ENCODE results near the gene SKAP2.
A peak's percentile ranks its signal among the peaks of the same experiment; 100 is the strongest.

The SKAP2 gene

DNA sequence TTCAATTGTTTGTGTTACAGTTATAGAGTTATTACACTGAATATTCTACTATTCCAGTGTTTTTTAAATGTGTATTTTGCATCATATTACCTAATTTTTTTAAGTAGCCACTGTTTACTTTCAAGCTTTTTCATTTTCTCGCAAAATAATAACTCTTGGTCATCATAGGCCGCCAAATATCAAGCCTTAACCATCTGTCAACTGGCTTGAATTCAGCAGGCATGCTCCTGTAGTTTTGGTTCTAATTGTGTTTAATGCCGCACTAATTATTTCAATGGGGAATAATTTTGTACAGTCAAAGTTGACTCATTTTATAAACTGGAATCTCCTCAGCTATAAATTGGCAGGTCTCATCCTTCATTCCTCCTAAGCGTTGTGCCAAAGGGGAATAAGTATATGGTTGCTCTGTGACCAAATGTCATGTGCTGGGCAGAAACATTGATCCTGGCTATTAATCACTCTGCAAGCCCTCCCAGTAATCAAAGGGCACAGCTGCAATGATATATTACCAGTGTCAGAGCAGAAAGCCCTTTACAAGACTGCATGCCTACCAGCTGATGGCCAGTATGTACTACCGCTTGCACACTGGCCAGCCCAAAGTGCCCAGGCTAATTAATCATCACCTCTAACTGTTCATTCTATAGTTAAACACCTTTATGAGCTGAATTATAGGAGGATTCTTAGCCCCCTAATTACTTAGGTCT, 74.8 kb downstream of the SKAP2 start:
- TF ChIP-seq, protein P1, sequence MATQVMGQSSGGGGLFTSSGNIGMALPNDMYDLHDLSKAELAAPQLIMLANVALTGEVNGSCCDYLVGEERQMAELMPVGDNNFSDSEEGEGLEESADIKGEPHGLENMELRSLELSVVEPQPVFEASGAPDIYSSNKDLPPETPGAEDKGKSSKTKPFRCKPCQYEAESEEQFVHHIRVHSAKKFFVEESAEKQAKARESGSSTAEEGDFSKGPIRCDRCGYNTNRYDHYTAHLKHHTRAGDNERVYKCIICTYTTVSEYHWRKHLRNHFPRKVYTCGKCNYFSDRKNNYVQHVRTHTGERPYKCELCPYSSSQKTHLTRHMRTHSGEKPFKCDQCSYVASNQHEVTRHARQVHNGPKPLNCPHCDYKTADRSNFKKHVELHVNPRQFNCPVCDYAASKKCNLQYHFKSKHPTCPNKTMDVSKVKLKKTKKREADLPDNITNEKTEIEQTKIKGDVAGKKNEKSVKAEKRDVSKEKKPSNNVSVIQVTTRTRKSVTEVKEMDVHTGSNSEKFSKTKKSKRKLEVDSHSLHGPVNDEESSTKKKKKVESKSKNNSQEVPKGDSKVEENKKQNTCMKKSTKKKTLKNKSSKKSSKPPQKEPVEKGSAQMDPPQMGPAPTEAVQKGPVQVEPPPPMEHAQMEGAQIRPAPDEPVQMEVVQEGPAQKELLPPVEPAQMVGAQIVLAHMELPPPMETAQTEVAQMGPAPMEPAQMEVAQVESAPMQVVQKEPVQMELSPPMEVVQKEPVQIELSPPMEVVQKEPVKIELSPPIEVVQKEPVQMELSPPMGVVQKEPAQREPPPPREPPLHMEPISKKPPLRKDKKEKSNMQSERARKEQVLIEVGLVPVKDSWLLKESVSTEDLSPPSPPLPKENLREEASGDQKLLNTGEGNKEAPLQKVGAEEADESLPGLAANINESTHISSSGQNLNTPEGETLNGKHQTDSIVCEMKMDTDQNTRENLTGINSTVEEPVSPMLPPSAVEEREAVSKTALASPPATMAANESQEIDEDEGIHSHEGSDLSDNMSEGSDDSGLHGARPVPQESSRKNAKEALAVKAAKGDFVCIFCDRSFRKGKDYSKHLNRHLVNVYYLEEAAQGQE (IDR thresholded peaks at IDR 0.05; ENCODE audit: low read depth), result no peak
- no peak for TF ChIP-seq CEBPB (IDR thresholded peaks at IDR 0.05)
- TF ChIP-seq FOXM1 (IDR thresholded peaks at IDR 0.05; ENCODE audit: borderline replicate concordance, low read depth), result no peak
- TF ChIP-seq TEAD4 (IDR thresholded peaks at IDR 0.05), result no peak
- no peak for TF ChIP-seq TAF1 (IDR thresholded peaks at IDR 0.05; ENCODE audit: low read depth)
- TF ChIP-seq, protein P2, sequence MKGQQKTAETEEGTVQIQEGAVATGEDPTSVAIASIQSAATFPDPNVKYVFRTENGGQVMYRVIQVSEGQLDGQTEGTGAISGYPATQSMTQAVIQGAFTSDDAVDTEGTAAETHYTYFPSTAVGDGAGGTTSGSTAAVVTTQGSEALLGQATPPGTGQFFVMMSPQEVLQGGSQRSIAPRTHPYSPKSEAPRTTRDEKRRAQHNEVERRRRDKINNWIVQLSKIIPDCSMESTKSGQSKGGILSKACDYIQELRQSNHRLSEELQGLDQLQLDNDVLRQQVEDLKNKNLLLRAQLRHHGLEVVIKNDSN (IDR thresholded peaks at IDR 0.05), result no peak
- TF ChIP-seq, protein P3, sequence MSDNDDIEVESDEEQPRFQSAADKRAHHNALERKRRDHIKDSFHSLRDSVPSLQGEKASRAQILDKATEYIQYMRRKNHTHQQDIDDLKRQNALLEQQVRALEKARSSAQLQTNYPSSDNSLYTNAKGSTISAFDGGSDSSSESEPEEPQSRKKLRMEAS (IDR thresholded peaks at IDR 0.05), result no peak
- TF ChIP-seq EGR1 (IDR thresholded peaks at IDR 0.05), result no peak
- TF ChIP-seq RAD21 (IDR thresholded peaks at IDR 0.05; ENCODE audit: low read depth), result no peak
- TF ChIP-seq CREB1 (IDR thresholded peaks at IDR 0.05; ENCODE audit: low read depth), result no peak
- TF ChIP-seq YY1 (IDR thresholded peaks at IDR 0.05; ENCODE audit: low read depth), result no peak
- no peak for TF ChIP-seq EP300 (IDR thresholded peaks at IDR 0.05; ENCODE audit: borderline replicate concordance)

DNA sequence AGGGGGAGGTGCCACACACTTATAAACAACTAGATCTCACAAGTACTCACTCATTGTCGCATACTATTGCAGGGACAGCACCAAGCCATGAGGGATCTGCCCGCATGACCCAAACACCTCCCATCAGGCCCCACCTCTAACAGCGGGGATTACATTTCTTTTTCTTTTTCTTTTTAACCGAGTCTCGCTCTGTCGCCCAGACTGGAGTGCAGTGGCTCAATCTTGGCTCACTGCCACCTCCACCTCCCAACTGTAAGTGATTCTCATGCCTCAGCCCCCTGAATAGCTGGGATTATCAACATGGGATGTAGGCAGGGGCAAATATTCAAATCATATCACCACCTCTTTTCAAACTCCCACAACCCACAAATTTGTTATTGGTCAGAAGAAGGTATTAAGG, 76.7 kb downstream of the SKAP2 start:
- TF ChIP-seq TAF1 (IDR thresholded peaks at IDR 0.05; ENCODE audit: low read depth) (no peak), EGR1 (IDR thresholded peaks at IDR 0.05) (no peak), CREB1 (IDR thresholded peaks at IDR 0.05; ENCODE audit: low read depth) (no peak), TEAD4 (IDR thresholded peaks at IDR 0.05) (peak; percentile 21; the same call in 1 of the 2 replicates), FOXM1 (IDR thresholded peaks at IDR 0.05; ENCODE audit: borderline replicate concordance, low read depth) (no peak), RAD21 (IDR thresholded peaks at IDR 0.05; ENCODE audit: low read depth) (no peak), TCF12 (IDR thresholded peaks at IDR 0.05; ENCODE audit: low read depth) (0 out of 2 replicates have a peak, but pooled peaks have one; percentile 24), CEBPB (IDR thresholded peaks at IDR 0.05) (no peak), NFIC (IDR thresholded peaks at IDR 0.05) (peak; percentile 82), YY1 (IDR thresholded peaks at IDR 0.05; ENCODE audit: low read depth) (no peak), EP300 (IDR thresholded peaks at IDR 0.05; ENCODE audit: borderline replicate concordance) (no peak), ZBTB7A (IDR thresholded peaks at IDR 0.05; ENCODE audit: low read depth) (no peak)
- TF ChIP-seq, protein P2 (IDR thresholded peaks at IDR 0.05), result peak; percentile 36; the same call in 1 of the 2 replicates
- TF ChIP-seq, protein P1 (IDR thresholded peaks at IDR 0.05; ENCODE audit: low read depth), result no peak
- TF ChIP-seq, protein P3 (IDR thresholded peaks at IDR 0.05), result peak; percentile 46; the same call in 1 of the 2 replicates

DNA sequence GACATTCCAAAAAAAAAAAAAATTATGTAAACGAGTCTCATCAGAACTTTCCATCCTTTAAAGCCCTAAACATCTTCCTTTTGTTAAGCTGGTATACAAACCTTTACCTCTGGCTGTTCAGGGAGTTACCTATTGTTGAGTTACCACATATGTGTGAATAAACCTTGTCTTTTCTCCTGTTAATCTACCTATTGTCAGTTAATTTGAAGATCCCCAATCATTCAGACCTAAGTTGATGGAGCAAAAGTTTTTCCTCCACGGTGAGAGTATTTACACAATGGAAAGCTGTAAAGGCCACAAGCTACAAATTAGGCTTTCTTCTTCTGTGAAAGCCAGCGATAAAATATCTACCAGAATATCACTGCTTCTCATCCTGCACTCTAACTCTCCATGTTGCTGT, 80.3 kb downstream of the SKAP2 start:
- TF ChIP-seq TAF1 (IDR thresholded peaks at IDR 0.05; ENCODE audit: low read depth) (no peak), YY1 (IDR thresholded peaks at IDR 0.05; ENCODE audit: low read depth) (no peak), NFIC (IDR thresholded peaks at IDR 0.05) (no peak), FOXM1 (IDR thresholded peaks at IDR 0.05; ENCODE audit: borderline replicate concordance, low read depth) (no peak), CREB1 (IDR thresholded peaks at IDR 0.05; ENCODE audit: low read depth) (no peak), EGR1 (IDR thresholded peaks at IDR 0.05) (no peak), ZBTB7A (IDR thresholded peaks at IDR 0.05; ENCODE audit: low read depth) (no peak)
- TF ChIP-seq, protein P3 (IDR thresholded peaks at IDR 0.05), result no peak

DNA sequence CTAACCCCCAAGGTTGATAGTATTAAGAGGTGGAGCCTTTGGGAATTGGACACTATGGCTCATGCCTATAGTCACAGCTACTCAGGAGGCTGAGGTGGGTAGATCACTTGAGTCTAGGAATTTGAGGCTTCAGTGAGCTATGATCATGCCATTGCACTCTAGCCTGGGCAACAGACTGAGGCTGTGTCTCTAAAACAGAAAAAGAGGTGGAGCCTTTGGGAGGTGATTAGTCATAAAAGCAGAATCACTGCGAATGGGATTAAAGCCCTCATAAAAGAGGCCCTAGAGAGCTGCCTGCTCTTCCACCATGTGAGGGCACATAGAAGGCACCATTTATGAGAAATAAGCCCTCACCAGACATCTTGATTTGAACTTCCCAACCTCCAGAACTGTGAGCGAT, 81.9 kb downstream of the SKAP2 start:
- no peak for TF ChIP-seq NFIC (IDR thresholded peaks at IDR 0.05)
- TF ChIP-seq RAD21 (IDR thresholded peaks at IDR 0.05; ENCODE audit: low read depth), result no peak
- no peak for TF ChIP-seq ZBTB7A (IDR thresholded peaks at IDR 0.05; ENCODE audit: low read depth)
- no peak for TF ChIP-seq CREB1 (IDR thresholded peaks at IDR 0.05; ENCODE audit: low read depth)
- TF ChIP-seq CEBPB (IDR thresholded peaks at IDR 0.05), result no peak
- TF ChIP-seq EP300 (IDR thresholded peaks at IDR 0.05; ENCODE audit: borderline replicate concordance), result no peak
- TF ChIP-seq TAF1 (IDR thresholded peaks at IDR 0.05; ENCODE audit: low read depth), result no peak
- TF ChIP-seq EGR1 (IDR thresholded peaks at IDR 0.05), result no peak
- TF ChIP-seq TCF12 (IDR thresholded peaks at IDR 0.05; ENCODE audit: low read depth), result no peak
- no peak for TF ChIP-seq FOXM1 (IDR thresholded peaks at IDR 0.05; ENCODE audit: borderline replicate concordance, low read depth)
- no peak for TF ChIP-seq TEAD4 (IDR thresholded peaks at IDR 0.05)
- TF ChIP-seq, protein P3 (IDR thresholded peaks at IDR 0.05), result no peak
- TF ChIP-seq, protein P2 (IDR thresholded peaks at IDR 0.05), result no peak
- TF ChIP-seq YY1 (IDR thresholded peaks at IDR 0.05; ENCODE audit: low read depth), result no peak
- TF ChIP-seq, protein P1 (IDR thresholded peaks at IDR 0.05; ENCODE audit: low read depth), result no peak
